Mesenchymal stem cell (in vitro differentiated cells and primary cell): ENCODE data around the gene ARHGAP1.

ENCODE experiments used
- DNase-seq: peaks from one replicate; pipeline ENCODE4 v3.0.0-alpha.2; 2013
- H2AFZ ChIP-seq: one replicate; pipeline ENCODE4 v1.6.1; 2013; ENCODE audit warnings: low read depth, mild to moderate bottlenecking, control low read depth, inconsistent platforms, low read length, moderate library complexity
- H2AK5ac ChIP-seq: 2 replicates; pipeline ENCODE4 v1.6.1; 2013; ENCODE audit warnings: low read length, moderate library complexity, mild to moderate bottlenecking, inconsistent platforms; ENCODE audit not compliant: severe bottlenecking
- H2BK120ac ChIP-seq: one replicate; pipeline ENCODE4 v1.6.1; 2013; ENCODE audit warnings: low read depth, mild to moderate bottlenecking, inconsistent platforms, low read length, moderate library complexity
- H2BK12ac ChIP-seq, 2 experiments: one replicate each; pipeline ENCODE4 v1.6.1; 2013; ENCODE audit warnings: inconsistent platforms in 2 of 2, low read length in 2 of 2, mild to moderate bottlenecking in 2 of 2, moderate library complexity in 2 of 2, control low read depth in 1 of 2
- H2BK15ac ChIP-seq: one replicate; pipeline ENCODE4 v1.6.1; 2013; ENCODE audit warnings: mild to moderate bottlenecking, low read depth, inconsistent platforms; ENCODE audit not compliant: poor library complexity, severe bottlenecking
- H2BK5ac ChIP-seq: 2 replicates; pipeline ENCODE4 v1.6.1; 2013; ENCODE audit warnings: low read depth, mild to moderate bottlenecking, low read length, control low read depth, inconsistent platforms; ENCODE audit not compliant: poor library complexity, severe bottlenecking
- H3K14ac ChIP-seq, 2 experiments: one replicate each; pipeline ENCODE4 v1.6.1; 2013; ENCODE audit warnings: inconsistent platforms in 2 of 2, low read length in 2 of 2, control low read depth in 1 of 2, mild to moderate bottlenecking in 1 of 2, moderate library complexity in 1 of 2
- H3K18ac ChIP-seq, 2 experiments: one replicate each; pipeline ENCODE4 v1.6.1; 2013; ENCODE audit warnings: inconsistent platforms in 2 of 2, low read length in 2 of 2, control low read depth in 1 of 2, low read depth in 1 of 2, mild to moderate bottlenecking in 1 of 2
- H3K23ac ChIP-seq, 2 experiments: one replicate each; pipeline ENCODE4 v1.6.1; 2013; ENCODE audit warnings: inconsistent platforms in 2 of 2, low read length in 2 of 2, mild to moderate bottlenecking in 2 of 2, moderate library complexity in 2 of 2, control low read depth in 1 of 2
- H3K27ac ChIP-seq: 2 replicates; pipeline ENCODE4 v1.5.1; 2013; ENCODE audit warnings: mild to moderate bottlenecking, moderate library complexity, low read length, control low read depth, inconsistent platforms; ENCODE audit not compliant: poor library complexity, severe bottlenecking
- H3K27me3 ChIP-seq, 2 experiments: 2 replicates each; pipeline versions ENCODE4 v1.6.1 to v1.7.0; 2013; ENCODE audit warnings: low read length in 2 of 2, mild to moderate bottlenecking in 2 of 2, moderate library complexity in 2 of 2, control low read depth in 1 of 2, inconsistent platforms in 1 of 2; ENCODE audit not compliant: control insufficient read depth in 1 of 2, insufficient read depth in 1 of 2
- H3K36me3 ChIP-seq, 2 experiments: 2 replicates each; pipeline versions ENCODE4 v1.6.1 to v1.7.0; 2013; ENCODE audit warnings: low read length in 2 of 2, control low read depth in 1 of 2, inconsistent platforms in 1 of 2, low read depth in 1 of 2, mild to moderate bottlenecking in 1 of 2; ENCODE audit not compliant: insufficient read depth in 2 of 2, control insufficient read depth in 1 of 2
- H3K4ac ChIP-seq, 2 experiments: one replicate each; pipeline ENCODE4 v1.6.1; 2013; ENCODE audit warnings: inconsistent platforms in 2 of 2, low read length in 2 of 2, mild to moderate bottlenecking in 2 of 2, moderate library complexity in 2 of 2, control low read depth in 1 of 2, low read depth in 1 of 2
- H3K4me1 ChIP-seq: 2 replicates; pipeline ENCODE4 v1.6.1; 2013; ENCODE audit warnings: low read depth, low read length, control low read depth; ENCODE audit not compliant: control insufficient read depth, insufficient read depth
- H3K4me2 ChIP-seq: 2 replicates; pipeline ENCODE4 v1.6.1; 2013; ENCODE audit warnings: low read length, mild to moderate bottlenecking, inconsistent platforms; ENCODE audit not compliant: poor library complexity, severe bottlenecking
- H3K4me3 ChIP-seq, 2 experiments: 2 replicates each; pipeline versions ENCODE4 v1.5.1 to v1.7.0; 2013; ENCODE audit warnings: low read length in 2 of 2, mild to moderate bottlenecking in 2 of 2, control low read depth in 1 of 2, low read depth in 1 of 2; ENCODE audit not compliant: insufficient read depth in 1 of 2
- H3K79me1 ChIP-seq: replicated peaks from 2 replicates; pipeline ENCODE4 v1.6.1; 2013; ENCODE audit warnings: mild to moderate bottlenecking, control low read depth, low read length, inconsistent platforms; ENCODE audit not compliant: poor library complexity, severe bottlenecking
- H3K9ac ChIP-seq: 2 replicates; pipeline ENCODE4 v1.7.0; 2013; ENCODE audit warnings: mild to moderate bottlenecking, low read length, moderate library complexity
- H3K9me3 ChIP-seq: 2 replicates; pipeline ENCODE4 v1.7.0; 2013; ENCODE audit warnings: mild to moderate bottlenecking, low read length; ENCODE audit not compliant: control insufficient read depth
- H4K8ac ChIP-seq: one replicate; pipeline ENCODE4 v1.6.1; 2013; ENCODE audit warnings: inconsistent platforms, mild to moderate bottlenecking, low read length, moderate library complexity
- H4K91ac ChIP-seq: one replicate; pipeline ENCODE4 v1.6.1; 2013; ENCODE audit warnings: mild to moderate bottlenecking, low read length, inconsistent platforms
- WGBS: methylation state at CpG from one replicate; pipeline ENCODE4 v1.1.7; 2013; ENCODE audit warnings: mixed read lengths; 5-methylcytosine and 5-hydroxymethylcytosine counted together

Gene ARHGAP1

GRCh38 chr11:46643531-46643930 lies 56.9 kb downstream of the ARHGAP1 start:
- Histone ChIP-seq H4K8ac (no peak overlapping the region), H2AK5ac (no peak overlapping the region), H2BK5ac (no peak overlapping the region), H2BK15ac (no peak overlapping the region), H3K23ac (no peak overlapping the region), H3K4me1 (peaks cover 3% of the 10 kb centered on the region), H3K79me1 (peaks cover 16% of the 10 kb centered on the region), H3K4ac (no peak overlapping the region), H3K18ac (no peak overlapping the region), H3K27me3 (no peaks in the 10 kb centered on the region), H2BK12ac (no peak overlapping the region), H3K4me3 (no peak overlapping the region), H2AFZ (no peak overlapping the region), H3K27ac (no peak overlapping the region), H4K91ac (no peak overlapping the region), H3K36me3 (peaks cover 14 to 72% of the 10 kb centered on the region in 2 experiments), H2BK120ac (no peak overlapping the region), H3K9me3 (no peaks in the 10 kb centered on the region), H3K9ac (no peak overlapping the region), H3K4me2 (no peak overlapping the region), H3K14ac (no peak overlapping the region)
- no peak for DNase-seq
- 96% methylated on average over 2 of the region's 3 CpGs for WGBS

- H3K9ac ChIP-seq = no peak overlapping the region
- no peak overlapping the region for H3K4me2 ChIP-seq
- H3K14ac ChIP-seq = no peak overlapping the region
- no peaks in the 10 kb centered on the region for H3K9me3 ChIP-seq
- H2AFZ ChIP-seq = no peak overlapping the region
- H3K4me1 ChIP-seq = peaks cover 1% of the 10 kb centered on the region
- no peak overlapping the region for H4K91ac ChIP-seq
- H3K79me1 ChIP-seq = peaks cover 16% of the 10 kb centered on the region
- H2BK5ac ChIP-seq = no peak overlapping the region
- no peak overlapping the region for H2BK12ac ChIP-seq
- H2BK15ac ChIP-seq = no peak overlapping the region
- H3K4ac ChIP-seq = no peak overlapping the region
- no peak overlapping the region for H3K18ac ChIP-seq
- 95% methylated on average over 8 of the region's 8 CpGs for WGBS
- no peak overlapping the region for H2AK5ac ChIP-seq
- no peak overlapping the region for H3K4me3 ChIP-seq
- H3K23ac ChIP-seq = no peak overlapping the region
- no peak overlapping the region for H4K8ac ChIP-seq
- no peaks in the 10 kb centered on the region for H3K27me3 ChIP-seq
- no peak overlapping the region for H2BK120ac ChIP-seq
- no peak overlapping the region for H3K27ac ChIP-seq
- no peak for DNase-seq
- peaks cover 14 to 73% of the 10 kb centered on the region in 2 experiments for H3K36me3 ChIP-seq
Observed at GRCh38 chr11:46642627-46643335, 57.6 kb downstream of the ARHGAP1 start.

- Histone ChIP-seq H2BK15ac (no peak overlapping the region), H3K36me3 (peaks cover 12 to 66% of the 10 kb centered on the region in 2 experiments), H3K4me2 (no peak overlapping the region), H4K8ac (peak overlapping the region; percentile 49), H3K9me3 (no peaks in the 10 kb centered on the region), H3K27ac (no peak overlapping the region), H2BK12ac (no peak overlapping the region), H4K91ac (no peak overlapping the region), H2BK5ac (no peak overlapping the region), H3K4ac (no peak overlapping the region), H3K14ac (no peak overlapping the region), H3K4me1 (peaks cover 1% of the 10 kb centered on the region), H2AK5ac (no peak overlapping the region), H2BK120ac (no peak overlapping the region), H2AFZ (no peak overlapping the region), H3K27me3 (no peaks in the 10 kb centered on the region), H3K18ac (no peak overlapping the region), H3K4me3 (no peak overlapping the region), H3K9ac (no peak overlapping the region), H3K79me1 (peaks cover 16% of the 10 kb centered on the region), H3K23ac (no peak overlapping the region)
- no peak for DNase-seq
- WGBS = 94% methylated on average over 3 of the region's 3 CpGs
Observed at GRCh38 chr11:46641639-46642038, 58.8 kb downstream of the ARHGAP1 start.

- no peak overlapping the region for H3K4me2 ChIP-seq
- no peak overlapping the region for H2BK5ac ChIP-seq
- H4K8ac ChIP-seq = no peak overlapping the region
- no peak overlapping the region for H2BK15ac ChIP-seq
- no peak overlapping the region for H3K27ac ChIP-seq
- H3K18ac ChIP-seq = no peak overlapping the region
- peaks cover 1% of the 10 kb centered on the region for H3K4me1 ChIP-seq
- H2BK12ac ChIP-seq = no peak overlapping the region
- H3K27me3 ChIP-seq = no peaks in the 10 kb centered on the region
- no peak for DNase-seq
- H2AFZ ChIP-seq = no peak overlapping the region
- H3K36me3 ChIP-seq = peaks cover 4 to 62% of the 10 kb centered on the region in 2 experiments
- H3K9me3 ChIP-seq = no peaks in the 10 kb centered on the region
- no peak overlapping the region for H3K9ac ChIP-seq
- no peak overlapping the region for H2AK5ac ChIP-seq
- H2BK120ac ChIP-seq = no peak overlapping the region
- H3K4ac ChIP-seq = no peak overlapping the region
- no peak overlapping the region for H3K23ac ChIP-seq
- H3K79me1 ChIP-seq = peaks cover 19% of the 10 kb centered on the region
- H3K14ac ChIP-seq = no peak overlapping the region
- 97% methylated on average over 6 of the region's 6 CpGs for WGBS
- H3K4me3 ChIP-seq = no peak overlapping the region
- no peak overlapping the region for H4K91ac ChIP-seq
Observed at GRCh38 chr11:46640036-46640788, 60.2 kb downstream of the ARHGAP1 start.
